ENCODE measurements around the gene RDH12. TPM values are rescaled to one million over a fixed set of nuclear protein-coding genes. Genes with fewer than 3 reads are reported as not detected.

Gene RDH12
- total and polyA plus RNA-seq, 2 experiments from 2014 or later, result not detected

- Histone ChIP-seq H3K27ac (no peak overlapping the region), H4K20me1 (ENCODE audit: insufficient read depth) (no peaks in the 10 kb centered on the region), H3K9ac (no peak overlapping the region), H3K9me3 (ENCODE audit: low read depth) (no peaks in the 10 kb centered on the region), H3K36me3 (ENCODE audit: low read depth) (no peaks in the 10 kb centered on the region), H3K27me3 (replicated peaks; ENCODE audit: insufficient read depth) (peaks cover 63% of the 10 kb centered on the region), H3K4me1 (ENCODE audit: insufficient read depth) (no peaks in the 10 kb centered on the region), H3K4me3 (no peak overlapping the region), H3K79me2 (ENCODE audit: insufficient read depth) (no peaks in the 10 kb centered on the region), H3K9me2 (ENCODE audit: insufficient read depth) (no peaks in the 10 kb centered on the region), H2AFZ (no peak overlapping the region), H3K4me2 (ENCODE audit: unreplicated experiment) (no peak overlapping the region), H3F3A (ENCODE audit: insufficient read depth) (no peaks in the 10 kb centered on the region)
- DNase-seq, result no peak
- WGBS, 2 experiments (ENCODE audit: low coverage in 1 of 2, low lambda C conversion rate in 2 of 2, missing lambda C conversion rate in 2 of 2), result 44 to 46% methylated on average over 5 of the region's 5 CpGs
- TF ChIP-seq EZH2 (IDR thresholded peaks at IDR 0.05; ENCODE audit: insufficient read depth, poor library complexity, severe bottlenecking), result no peak
- TF ChIP-seq EZH2phosphoT487 (IDR thresholded peaks at IDR 0.05; ENCODE audit: insufficient read depth, low read depth), result no peak
- in situ Hi-C loops (cut with MboI), result no loop called here
Measured at GRCh38 chr14:67721875-67722274, 20.2 kb downstream of the RDH12 start.

GRCh38 chr14:67722293-67722692 is 20.6 kb downstream of the RDH12 start:
- Histone ChIP-seq H3K4me3 (no peak overlapping the region), H3K27ac (no peak overlapping the region), H3K9ac (no peak overlapping the region), H3K79me2 (ENCODE audit: insufficient read depth) (no peaks in the 10 kb centered on the region), H3K36me3 (ENCODE audit: low read depth) (no peaks in the 10 kb centered on the region), H3K9me3 (ENCODE audit: low read depth) (no peaks in the 10 kb centered on the region), H3K27me3 (replicated peaks; ENCODE audit: insufficient read depth) (peaks cover 63% of the 10 kb centered on the region), H3K9me2 (ENCODE audit: insufficient read depth) (no peaks in the 10 kb centered on the region), H3K4me1 (ENCODE audit: insufficient read depth) (no peaks in the 10 kb centered on the region), H2AFZ (no peak overlapping the region), H4K20me1 (ENCODE audit: insufficient read depth) (no peaks in the 10 kb centered on the region), H3K4me2 (ENCODE audit: unreplicated experiment) (no peak overlapping the region), H3F3A (ENCODE audit: insufficient read depth) (no peaks in the 10 kb centered on the region)
- in situ Hi-C loops (cut with MboI), result no loop called here
- TF ChIP-seq EZH2 (IDR thresholded peaks at IDR 0.05; ENCODE audit: insufficient read depth, poor library complexity, severe bottlenecking) (no peak), EZH2phosphoT487 (IDR thresholded peaks at IDR 0.05; ENCODE audit: insufficient read depth, low read depth) (no peak)
- 20 to 21% methylated on average over 3 of the region's 3 CpGs for WGBS, 2 experiments (ENCODE audit: low coverage in 1 of 2, low lambda C conversion rate in 2 of 2, missing lambda C conversion rate in 2 of 2)
- peak; percentile 42 for DNase-seq

- Histone ChIP-seq H3K4me1 (ENCODE audit: insufficient read depth) (no peaks in the 10 kb centered on the region), H3K36me3 (ENCODE audit: low read depth) (no peaks in the 10 kb centered on the region), H3K9ac (no peak overlapping the region), H3K79me2 (ENCODE audit: insufficient read depth) (no peaks in the 10 kb centered on the region), H3K27ac (no peak overlapping the region), H3K4me2 (ENCODE audit: unreplicated experiment) (no peak overlapping the region), H2AFZ (no peak overlapping the region), H3K9me2 (ENCODE audit: insufficient read depth) (no peaks in the 10 kb centered on the region), H3F3A (ENCODE audit: insufficient read depth) (no peaks in the 10 kb centered on the region), H3K9me3 (ENCODE audit: low read depth) (no peaks in the 10 kb centered on the region), H3K4me3 (no peak overlapping the region), H4K20me1 (ENCODE audit: insufficient read depth) (no peaks in the 10 kb centered on the region), H3K27me3 (replicated peaks; ENCODE audit: insufficient read depth) (peaks cover 74% of the 10 kb centered on the region)
- DNase-seq, result no peak
- in situ Hi-C loops (cut with MboI), result no loop called here
- WGBS, 2 experiments (ENCODE audit: low coverage in 1 of 2, low lambda C conversion rate in 2 of 2, missing lambda C conversion rate in 2 of 2), result 74 to 75% methylated on average over 5 of the region's 5 CpGs
- TF ChIP-seq EZH2 (IDR thresholded peaks at IDR 0.05; ENCODE audit: insufficient read depth, poor library complexity, severe bottlenecking) (no peak), EZH2phosphoT487 (IDR thresholded peaks at IDR 0.05; ENCODE audit: insufficient read depth, low read depth) (no peak)
Measured at GRCh38 chr14:67725171-67725570, 23.5 kb downstream of the RDH12 start.

- H3K79me2 ChIP-seq (ENCODE audit: insufficient read depth), result no peaks in the 10 kb centered on the region
- TF ChIP-seq EZH2 (IDR thresholded peaks at IDR 0.05; ENCODE audit: insufficient read depth, poor library complexity, severe bottlenecking), result no peak
- no peak for TF ChIP-seq EZH2phosphoT487 (IDR thresholded peaks at IDR 0.05; ENCODE audit: insufficient read depth, low read depth)
Measured at GRCh38 chr14:67727361-67727760, 25.7 kb downstream of the RDH12 start.

GRCh38 chr14:67728258-67728657 is 26.6 kb downstream of the RDH12 start:
- H3K79me2 ChIP-seq (ENCODE audit: insufficient read depth), result no peaks in the 10 kb centered on the region
- no peaks in the 10 kb centered on the region for H3F3A ChIP-seq (ENCODE audit: insufficient read depth)
- TF ChIP-seq EZH2 (IDR thresholded peaks at IDR 0.05; ENCODE audit: insufficient read depth, poor library complexity, severe bottlenecking) (no peak), EZH2phosphoT487 (IDR thresholded peaks at IDR 0.05; ENCODE audit: insufficient read depth, low read depth) (no peak)
- no peaks in the 10 kb centered on the region for H3K36me3 ChIP-seq (ENCODE audit: low read depth)
- no peaks in the 10 kb centered on the region for H3K9me3 ChIP-seq (ENCODE audit: low read depth)
- no peak overlapping the region for H3K9ac ChIP-seq
- H2AFZ ChIP-seq, result no peak overlapping the region
- no peak overlapping the region for H3K4me2 ChIP-seq (ENCODE audit: unreplicated experiment)
- H3K9me2 ChIP-seq (ENCODE audit: insufficient read depth), result no peaks in the 10 kb centered on the region
- no peak overlapping the region for H3K4me3 ChIP-seq
- peaks cover 52% of the 10 kb centered on the region for H3K27me3 ChIP-seq (replicated peaks; ENCODE audit: insufficient read depth)
- H4K20me1 ChIP-seq (ENCODE audit: insufficient read depth), result no peaks in the 10 kb centered on the region
- H3K4me1 ChIP-seq (ENCODE audit: insufficient read depth), result no peaks in the 10 kb centered on the region
- no peak for DNase-seq
- in situ Hi-C loops (cut with MboI), result no loop called here
- H3K27ac ChIP-seq, result no peak overlapping the region

More at GRCh38 chr14:67727361-67727760, 25.7 kb downstream of the RDH12 start:
- Histone ChIP-seq H3K9me2 (ENCODE audit: insufficient read depth) (no peaks in the 10 kb centered on the region), H3K9ac (no peak overlapping the region), H3K4me3 (no peak overlapping the region), H3F3A (ENCODE audit: insufficient read depth) (no peaks in the 10 kb centered on the region), H3K27ac (no peak overlapping the region), H3K27me3 (replicated peaks; ENCODE audit: insufficient read depth) (peaks cover 61% of the 10 kb centered on the region), H3K4me2 (ENCODE audit: unreplicated experiment) (no peak overlapping the region), H4K20me1 (ENCODE audit: insufficient read depth) (no peaks in the 10 kb centered on the region), H2AFZ (no peak overlapping the region), H3K4me1 (ENCODE audit: insufficient read depth) (no peaks in the 10 kb centered on the region), H3K36me3 (ENCODE audit: low read depth) (no peaks in the 10 kb centered on the region), H3K9me3 (ENCODE audit: low read depth) (no peaks in the 10 kb centered on the region)
- 65 to 74% methylated on average over 7 of the region's 7 CpGs for WGBS, 2 experiments (ENCODE audit: low coverage in 1 of 2, low lambda C conversion rate in 2 of 2, missing lambda C conversion rate in 2 of 2)
- DNase-seq, result no peak
- in situ Hi-C loops (cut with MboI), result no loop called here
